Measurements from ENCODE around the gene SNTA1.
"Not testable (repeated sequence)": the region's sequence is repeated elsewhere in the genome, so short reads cannot be mapped to it uniquely, and the experiment has no call there.

Gene SNTA1

DNA sequence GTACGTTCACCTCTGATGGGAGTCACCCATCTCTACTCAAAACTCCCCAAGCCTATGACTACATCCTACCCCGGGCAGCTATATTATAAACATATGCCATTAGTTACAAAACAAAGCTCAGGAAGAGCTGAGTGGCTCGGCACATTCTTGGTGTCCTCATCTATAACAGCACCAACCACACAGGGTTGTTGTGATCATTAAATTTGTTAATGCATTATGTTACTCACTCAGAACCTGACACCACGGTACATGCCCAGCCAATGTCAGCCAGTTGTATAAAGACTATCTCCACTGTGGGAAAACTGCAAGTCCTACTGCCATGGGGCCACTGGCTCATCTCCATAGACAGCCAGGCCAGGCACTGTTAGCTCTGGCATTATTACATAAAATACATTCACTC is 50.0 kb downstream of the SNTA1 start:
- no peak for DNase-seq (ENCODE audit: low read depth)

DNA sequence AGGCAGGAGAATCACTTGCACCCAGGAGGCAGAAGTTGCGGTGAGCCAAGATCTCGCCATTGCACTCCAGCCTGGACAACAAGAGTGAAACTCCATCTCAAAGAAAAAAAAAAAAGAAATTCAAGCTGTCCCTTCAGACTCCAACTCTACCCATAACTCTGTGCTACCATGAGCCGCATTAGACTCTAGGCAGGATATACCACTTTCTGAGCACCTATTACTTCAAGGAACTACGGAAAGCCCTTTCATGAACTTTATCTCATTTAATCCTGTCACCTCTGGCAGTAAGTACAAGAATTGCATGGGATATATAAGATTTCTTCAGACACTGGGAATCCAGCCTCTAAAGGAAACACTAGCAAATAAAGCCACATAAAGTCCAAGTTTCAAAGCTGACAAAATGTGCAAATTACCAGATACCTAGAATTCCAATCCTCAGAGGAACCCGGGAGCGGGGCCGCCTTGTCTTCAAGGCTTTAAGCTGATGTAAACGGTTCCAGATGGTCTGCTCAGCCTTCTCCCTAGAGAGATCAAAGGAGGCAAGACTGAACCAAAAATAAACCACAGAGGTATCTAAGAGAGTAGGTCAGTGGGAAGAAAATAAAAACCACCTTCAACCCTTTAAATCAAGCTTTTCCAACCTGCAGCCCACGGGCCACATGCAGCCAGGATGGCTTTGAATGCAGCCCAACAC is 51.7 kb downstream of the SNTA1 start:
- DNase-seq (ENCODE audit: low read depth) = no peak

DNA sequence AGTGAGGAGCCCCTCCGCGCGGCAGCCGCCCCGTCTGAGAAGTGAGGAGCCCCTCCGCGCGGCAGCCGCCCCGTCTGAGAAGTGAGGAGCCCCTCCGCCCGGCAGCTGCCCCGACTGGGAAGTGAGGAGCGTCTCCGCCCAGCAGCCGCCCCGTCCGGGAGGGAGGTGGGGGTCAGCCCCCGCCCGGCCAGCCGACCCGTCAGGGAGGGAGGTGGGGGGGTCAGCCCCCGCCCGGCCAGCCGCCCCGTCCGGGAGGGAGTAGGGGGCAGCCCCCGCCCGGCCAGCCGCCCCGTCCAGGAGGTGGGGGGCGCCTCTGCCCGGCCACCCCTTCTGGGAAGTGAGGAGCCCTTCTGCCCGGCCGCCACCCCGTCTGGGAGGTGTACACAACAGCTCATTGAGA is 54.2 kb downstream of the SNTA1 start:
- DNase-seq (ENCODE audit: low read depth) = not testable (repeated sequence)

DNA sequence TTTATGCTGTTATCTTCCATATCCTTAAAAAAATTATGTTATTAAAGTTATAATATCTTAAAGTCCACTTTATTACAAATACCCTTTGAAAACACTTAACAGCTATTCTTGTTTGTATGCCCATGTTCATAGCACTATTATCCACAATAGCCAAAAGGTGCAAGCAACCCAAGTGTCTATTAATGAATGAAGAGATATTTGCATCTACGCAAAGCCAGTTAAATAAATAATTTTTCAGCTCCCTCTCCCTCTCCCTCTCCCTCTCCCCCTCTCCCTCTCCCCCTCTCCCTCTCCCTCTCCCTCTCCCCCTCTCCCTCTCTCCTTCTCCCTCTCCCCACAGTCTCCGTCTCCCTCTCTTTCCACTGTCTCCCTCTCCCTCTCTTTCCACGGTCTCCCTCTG is 55.3 kb downstream of the SNTA1 start:
- no peak for DNase-seq (ENCODE audit: low read depth)

DNA sequence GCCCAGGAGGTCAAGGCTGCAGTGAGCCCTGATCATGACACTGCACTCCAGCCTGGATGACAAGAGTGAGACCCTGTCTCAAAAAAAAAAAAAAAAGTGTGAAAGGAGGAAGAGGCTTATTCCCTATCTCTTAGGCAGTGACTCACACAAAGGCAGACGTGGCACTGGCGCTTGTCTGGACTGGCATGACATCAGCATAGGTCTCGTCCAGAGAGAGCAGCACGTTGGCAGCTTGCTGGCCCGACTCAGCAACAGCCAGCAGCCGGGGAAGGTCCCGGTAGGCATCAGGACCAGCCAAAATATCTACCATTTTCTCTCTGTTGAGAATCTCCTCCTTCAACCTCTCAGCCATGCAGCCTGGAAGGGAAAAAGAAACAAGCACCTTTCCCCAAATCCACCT is 56.4 kb downstream of the SNTA1 start:
- DNase-seq (ENCODE audit: low read depth) = no peak

DNA sequence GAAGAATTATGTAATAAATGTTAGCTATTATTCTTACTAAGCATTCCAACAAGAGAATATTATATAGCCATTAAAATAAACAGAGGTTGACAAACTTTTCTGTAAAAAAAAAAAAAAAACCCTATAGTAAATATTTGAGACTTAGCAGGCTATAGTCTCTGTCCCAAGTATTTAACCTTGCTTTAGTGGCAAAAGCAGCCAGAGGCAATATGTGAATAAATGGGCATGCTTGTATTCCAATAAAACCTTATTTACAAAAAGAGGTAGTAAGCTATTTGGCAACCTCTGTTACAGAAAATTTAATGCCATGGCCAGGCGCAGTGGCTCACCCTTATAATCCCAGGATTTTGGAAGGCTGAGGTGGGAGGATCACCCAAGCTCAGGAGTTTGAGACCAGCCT is 56.9 kb downstream of the SNTA1 start:
- no peak for DNase-seq (ENCODE audit: low read depth)

DNA sequence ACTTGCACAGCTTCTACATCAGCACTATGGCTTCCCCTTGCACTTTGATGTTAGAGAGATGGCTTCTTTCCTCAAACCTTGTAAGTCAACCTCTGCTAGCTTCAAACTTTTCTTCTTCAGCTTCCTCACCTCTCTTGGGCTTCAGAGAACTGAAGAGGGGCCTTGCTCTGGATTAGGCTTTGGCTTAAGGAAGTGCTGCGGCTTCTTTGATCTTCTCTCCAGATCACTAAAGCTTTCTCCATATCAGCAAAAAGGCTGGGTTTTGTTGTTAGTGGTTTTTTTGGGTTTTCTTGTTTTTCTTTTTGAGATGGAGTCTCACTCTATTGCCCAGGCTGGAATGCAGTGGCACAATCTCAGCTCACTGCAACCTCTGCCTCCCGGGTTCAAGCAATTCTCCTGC is 66.2 kb downstream of the SNTA1 start:
- DNase-seq (ENCODE audit: low read depth) = no peak

DNA sequence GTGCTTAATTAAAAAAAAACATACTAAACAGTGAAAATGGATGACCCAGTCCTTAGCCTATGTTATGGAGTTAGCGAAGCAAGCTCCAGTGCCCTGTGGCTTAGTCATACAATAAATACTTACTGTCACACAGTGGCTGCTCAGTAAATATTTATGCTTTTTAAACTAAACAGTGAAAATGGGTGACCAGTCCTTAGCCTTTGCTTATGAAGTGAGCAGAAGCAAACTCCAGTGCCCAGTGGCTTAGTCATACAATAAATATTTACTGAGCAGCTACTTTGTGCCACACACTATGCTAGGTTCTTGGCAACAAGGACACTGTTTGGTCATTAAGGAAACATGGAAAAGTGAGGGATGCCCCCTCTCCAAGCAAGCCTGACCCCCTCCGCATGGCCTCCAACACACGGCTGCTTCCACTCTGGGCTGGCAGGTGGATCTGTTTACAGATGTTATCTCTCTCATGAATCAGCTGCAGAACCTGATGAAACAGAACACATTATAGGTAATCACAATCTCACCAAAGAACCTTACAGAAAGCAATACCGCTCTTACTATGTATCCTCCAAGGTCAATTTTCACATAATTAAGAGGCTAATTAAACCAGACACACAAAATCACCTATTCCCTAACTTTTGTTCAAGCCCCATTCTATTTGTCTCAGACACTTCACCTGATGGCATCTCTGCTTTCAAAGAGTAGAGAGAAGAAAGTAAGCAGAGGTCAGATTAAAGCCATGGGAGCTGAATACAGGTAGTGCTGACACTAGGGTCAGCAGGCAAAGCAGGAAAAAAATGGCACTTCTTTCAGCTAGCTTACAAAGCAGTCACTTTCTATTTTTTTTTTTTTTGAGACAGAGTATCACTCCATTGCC is 69.6 kb downstream of the SNTA1 start:
- DNase-seq (ENCODE audit: low read depth) = no peak

DNA sequence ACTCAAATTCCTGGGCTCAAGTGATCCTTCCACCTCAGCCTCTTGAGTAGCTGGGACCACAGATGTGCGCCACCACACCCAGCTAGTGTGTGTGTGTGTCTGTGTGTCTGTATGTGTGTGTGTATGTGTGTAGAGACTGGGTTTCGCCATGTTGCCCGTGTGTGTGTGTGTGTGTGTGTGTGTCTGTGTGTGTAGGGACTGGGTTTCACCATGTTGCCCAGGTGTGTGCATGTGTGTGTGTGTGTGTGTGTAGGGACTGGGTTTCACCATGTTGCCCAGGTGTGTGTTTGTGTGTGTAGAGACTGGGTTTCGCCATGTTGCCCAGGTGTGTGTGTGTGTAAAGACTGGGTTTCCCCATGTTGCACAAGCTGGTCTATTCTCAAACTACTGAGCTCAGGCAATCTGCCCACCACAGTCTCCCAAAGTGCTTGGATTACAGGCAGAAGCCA is 70.5 kb downstream of the SNTA1 start:
- no peak for DNase-seq (ENCODE audit: low read depth)

DNA sequence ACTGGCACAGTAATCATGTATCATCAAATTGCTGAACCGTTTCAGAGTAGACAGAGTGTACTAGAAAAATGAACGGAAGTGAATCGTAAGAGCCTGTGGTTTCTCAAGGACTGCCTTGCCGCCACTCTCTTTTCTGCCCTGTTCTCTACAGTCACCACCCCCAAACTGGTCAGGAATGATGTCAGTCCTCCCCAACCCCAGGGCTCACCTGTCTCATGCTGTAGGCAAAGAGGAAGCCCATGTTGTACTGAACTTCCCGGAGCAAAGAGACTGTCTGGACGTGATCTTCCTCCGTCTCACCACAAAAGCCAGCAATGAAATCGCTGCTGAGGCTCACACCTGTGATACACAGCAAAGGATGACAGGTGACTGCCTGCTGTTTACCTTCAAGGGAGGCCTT is 73.3 kb downstream of the SNTA1 start:
- peak; percentile 60 for DNase-seq (ENCODE audit: low read depth)

DNA sequence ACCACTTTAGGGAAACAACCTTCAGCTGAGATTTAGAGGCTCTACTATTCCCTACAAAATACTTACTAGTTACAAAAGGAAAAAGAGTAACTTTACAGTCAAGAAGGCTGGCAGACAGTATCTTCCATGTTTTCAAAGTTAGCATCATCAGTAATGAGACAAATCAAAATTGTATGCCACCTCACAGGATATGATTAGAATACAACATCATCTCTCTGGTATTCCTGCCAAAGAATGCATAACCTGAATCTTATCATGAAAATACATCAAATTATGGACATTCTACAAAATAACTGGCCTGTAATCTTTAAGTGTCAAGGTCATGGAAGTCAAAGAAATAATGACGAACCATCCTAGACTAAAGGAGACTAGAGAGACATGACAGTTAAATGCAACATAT is 80.7 kb downstream of the SNTA1 start:
- no peak for DNase-seq (ENCODE audit: low read depth)

DNA sequence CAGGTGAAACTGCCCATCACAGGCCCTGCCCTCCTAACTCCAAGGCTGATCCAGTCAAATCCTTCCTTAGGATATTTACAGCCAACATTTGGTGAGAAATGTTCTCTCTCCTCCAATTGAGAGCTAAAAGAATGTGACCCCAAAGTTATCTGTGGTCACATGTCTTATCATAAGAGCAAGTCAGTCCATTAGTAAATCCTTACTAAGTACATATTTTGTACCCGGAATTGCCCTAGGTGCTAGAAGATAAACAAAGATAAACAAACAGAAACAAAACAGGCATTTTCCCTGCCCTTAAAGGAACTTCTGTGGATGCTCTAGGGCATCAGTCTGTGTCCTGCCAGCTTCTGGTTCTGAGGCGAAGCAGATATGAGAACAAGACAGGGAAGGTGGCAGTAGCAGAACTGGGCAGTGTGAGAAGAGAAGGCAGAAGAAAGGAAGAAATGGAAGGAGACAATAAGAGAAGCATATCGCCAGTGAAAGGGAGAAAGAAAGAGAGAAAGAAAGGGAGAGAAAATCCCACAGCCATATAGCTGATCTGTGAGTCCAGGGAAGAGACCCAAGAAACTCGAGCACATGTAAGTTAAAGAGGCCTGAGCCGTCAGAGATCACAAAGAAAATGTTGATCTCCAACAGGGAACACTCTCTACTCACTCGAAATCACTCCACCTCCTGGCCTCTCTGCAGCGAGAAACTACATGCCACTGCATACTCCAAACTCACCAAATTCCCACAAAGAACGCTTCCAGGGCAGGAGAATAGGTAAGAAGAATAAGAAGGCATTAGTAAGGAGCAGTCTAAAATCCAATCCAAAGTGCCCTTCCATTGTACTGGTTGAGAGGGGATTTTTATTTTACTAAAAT is 83.9 kb downstream of the SNTA1 start:
- no peak for DNase-seq (ENCODE audit: low read depth)

Measured in T follicular helper cell (primary cell).